ENCODE results near the gene AKR1C2.

- no peak for TF ChIP-seq CTCF (conservative IDR thresholded peaks at IDR 0.05; ENCODE audit: low read length)
- no peak for TF ChIP-seq EZH2phosphoT487 (IDR thresholded peaks at IDR 0.05; ENCODE audit: borderline replicate concordance, low read depth, low read length)
Observed at GRCh38 chr10:5034588-5034987, 30.9 kb upstream of the AKR1C2 start.
